ENCODE measurements around the gene TBCD.
"Not testable (repeated sequence)": the region's sequence is repeated elsewhere in the genome, so short reads cannot be mapped to it uniquely, and the experiment has no call there.

The TBCD gene

DNA sequence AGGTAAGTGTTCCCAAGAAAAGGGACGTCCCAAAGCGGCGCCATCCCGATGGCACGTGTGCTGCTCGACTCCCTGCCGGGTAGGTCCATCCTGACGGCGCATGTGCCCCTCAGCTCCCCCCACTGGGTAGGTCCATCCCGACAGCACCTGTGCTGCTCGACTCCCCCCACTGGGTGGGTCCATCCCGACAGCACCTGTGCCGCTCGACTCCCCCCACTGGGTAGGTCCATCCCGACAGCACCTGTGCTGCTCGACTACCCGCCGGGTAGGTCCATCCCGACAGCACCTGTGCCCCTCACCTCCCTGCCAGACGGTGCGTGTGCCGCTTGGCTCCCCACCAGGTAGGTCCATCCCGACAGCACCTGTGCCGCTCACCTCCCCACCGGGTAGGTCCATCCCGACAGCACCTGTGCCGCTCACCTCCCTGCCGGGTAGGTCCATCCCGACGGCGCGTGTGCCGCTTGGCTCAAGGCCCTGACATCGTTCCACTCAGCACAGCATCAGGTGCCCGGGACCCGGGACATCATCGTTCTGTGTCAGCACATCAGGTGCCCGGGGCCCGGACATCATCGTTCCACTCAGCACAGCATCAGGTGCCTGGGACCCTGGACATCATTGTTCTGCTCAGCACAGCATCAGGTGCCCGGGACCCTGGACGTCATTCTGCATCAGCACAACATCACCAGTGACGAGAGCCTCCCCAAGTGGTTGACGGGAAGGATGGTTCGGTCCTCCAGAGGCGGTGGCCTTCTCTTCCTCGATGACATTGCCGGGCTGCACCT lies 22.2 kb upstream of the TBCD start:
- DNase-seq, result no peak

- no peak for DNase-seq
Measured at GRCh38 chr17:82732118-82732743, 19.6 kb upstream of the TBCD start.

DNA sequence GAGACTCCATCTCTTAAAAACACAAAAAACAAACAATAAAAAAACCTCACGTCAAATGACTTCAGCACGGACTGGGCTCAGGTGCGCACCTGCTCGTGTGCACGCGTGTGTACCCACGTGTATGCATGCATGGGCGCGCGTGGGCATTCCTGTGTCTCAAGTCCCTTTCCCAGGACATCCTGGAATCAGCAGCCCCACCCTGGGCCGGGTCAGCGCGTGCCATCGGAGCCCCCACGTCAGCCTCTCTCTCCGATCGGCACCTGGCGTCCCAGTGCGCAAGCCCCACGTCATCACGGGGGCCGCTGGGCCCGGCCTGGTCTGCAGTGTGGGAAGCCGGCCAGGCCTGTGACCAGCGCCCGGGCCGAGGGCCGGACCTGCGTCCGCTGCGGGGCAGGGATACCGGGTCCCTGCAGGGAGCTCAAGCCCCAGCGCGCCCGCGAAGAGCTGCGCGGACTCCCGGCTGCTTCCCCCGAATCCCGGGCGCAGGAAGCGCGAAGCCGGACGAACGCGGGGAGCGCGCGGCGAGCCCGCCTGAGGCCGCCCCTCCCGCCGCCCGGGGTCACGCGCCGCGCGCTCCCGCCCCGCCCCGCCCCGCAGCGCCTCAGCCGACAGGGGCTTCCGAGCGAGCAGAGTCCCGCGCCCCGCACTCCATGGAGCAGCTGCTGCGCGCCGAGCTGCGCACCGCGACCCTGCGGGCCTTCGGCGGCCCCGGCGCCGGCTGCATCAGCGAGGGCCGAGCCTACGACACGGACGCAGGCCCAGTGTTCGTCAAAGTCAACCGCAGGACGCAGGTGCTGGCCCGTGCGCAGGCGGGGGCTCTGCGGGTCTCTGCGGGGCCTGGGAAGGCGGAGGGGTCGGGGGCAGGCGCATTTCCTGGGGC lies 16.6 kb upstream of the TBCD start, which contains the start of gene FN3K:
FN3K (plus strand) TSS at position 629 of the 880 bp plus-strand sequence; CDS start at position 651, 22 bp downstream.
- peak; percentile 67 for DNase-seq

DNA sequence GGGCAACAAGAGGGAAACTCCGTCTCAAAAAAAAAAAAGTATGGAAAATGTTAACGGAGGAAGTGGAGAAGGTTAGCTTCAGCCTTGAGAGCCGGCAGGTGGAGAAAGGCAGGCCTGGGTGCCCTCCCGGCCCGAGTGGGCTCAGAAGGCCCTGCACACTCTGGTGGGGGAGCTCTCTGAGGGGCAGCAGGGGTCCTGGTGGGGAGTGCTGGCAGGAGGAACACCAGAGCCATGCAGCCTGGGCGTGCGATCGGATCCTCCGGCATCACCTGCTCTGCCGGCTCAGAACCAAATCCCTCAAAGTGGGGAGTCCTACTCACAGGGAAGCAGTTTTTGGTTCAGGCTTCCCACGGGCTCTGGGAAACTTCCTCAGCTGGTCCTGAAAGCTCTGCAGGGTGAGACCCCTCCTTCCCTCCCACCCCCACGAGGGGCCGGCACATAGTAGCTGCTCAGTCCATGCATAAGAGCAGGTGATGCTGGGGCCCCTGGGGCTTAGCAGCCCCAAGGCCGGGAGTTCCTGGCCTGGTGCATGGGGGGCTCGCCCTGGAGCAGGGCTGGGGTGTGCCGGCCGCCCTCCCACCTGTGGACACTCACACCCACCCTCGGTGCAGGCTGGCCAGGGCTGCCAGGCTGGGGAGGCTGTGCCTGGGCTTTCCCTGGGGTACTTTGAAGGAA lies 15.2 kb upstream of the TBCD start:
- DNase-seq, result no peak

- DNase-seq, result peak; percentile 76
Measured at GRCh38 chr17:82737967-82738877, 13.6 kb upstream of the TBCD start.

DNA sequence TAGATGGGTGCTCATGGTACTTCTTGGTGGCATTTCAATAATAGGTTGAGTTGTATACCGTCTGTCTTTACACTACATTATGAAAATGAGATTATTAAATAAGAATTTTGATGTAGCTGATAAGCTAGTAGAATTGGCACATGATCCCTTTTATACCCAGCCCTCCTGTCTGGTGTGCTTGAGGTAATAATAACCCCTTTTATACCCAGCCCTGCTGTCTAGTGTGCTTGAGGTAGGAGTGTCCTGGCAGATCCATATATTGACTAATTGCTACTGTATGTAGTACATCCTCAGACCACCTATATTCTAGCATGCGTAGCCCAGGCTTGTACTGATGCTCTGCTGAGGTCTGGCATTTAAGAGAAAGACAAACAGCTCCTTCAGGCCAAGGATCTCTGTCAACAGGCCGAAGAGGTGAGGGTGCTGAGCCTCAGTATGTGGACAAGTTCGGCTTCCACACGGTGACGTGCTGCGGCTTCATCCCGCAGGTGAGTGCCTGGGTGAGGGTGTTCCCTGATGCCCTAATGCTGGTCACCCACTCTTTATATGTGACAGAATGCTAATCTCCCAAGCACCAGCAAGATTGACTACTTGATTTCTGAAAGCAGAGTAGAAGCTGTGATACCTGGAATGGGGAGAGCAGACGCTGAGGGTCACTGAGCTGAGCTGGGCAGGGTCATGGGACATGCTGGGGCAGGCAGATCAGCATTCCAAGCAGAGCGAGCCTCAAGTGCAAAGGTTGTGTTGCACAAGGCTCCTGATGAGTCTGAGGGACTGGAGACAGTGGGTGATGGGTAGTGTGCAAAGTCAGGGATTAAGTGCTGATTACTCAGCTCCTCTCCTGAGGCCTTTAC lies 10.7 kb upstream of the TBCD start:
- DNase-seq, result no peak

GRCh38 chr17:82743344-82744219 lies 8.3 kb upstream of the TBCD start:
- no peak for DNase-seq

- DNase-seq, result not testable (repeated sequence)
Measured at GRCh38 chr17:82744736-82745135, 7.1 kb upstream of the TBCD start.

GRCh38 chr17:82745524-82745923 lies 6.3 kb upstream of the TBCD start:
- DNase-seq, result no peak

- DNase-seq, result no peak
Measured at GRCh38 chr17:82748756-82749155, 3.1 kb upstream of the TBCD start.

DNA sequence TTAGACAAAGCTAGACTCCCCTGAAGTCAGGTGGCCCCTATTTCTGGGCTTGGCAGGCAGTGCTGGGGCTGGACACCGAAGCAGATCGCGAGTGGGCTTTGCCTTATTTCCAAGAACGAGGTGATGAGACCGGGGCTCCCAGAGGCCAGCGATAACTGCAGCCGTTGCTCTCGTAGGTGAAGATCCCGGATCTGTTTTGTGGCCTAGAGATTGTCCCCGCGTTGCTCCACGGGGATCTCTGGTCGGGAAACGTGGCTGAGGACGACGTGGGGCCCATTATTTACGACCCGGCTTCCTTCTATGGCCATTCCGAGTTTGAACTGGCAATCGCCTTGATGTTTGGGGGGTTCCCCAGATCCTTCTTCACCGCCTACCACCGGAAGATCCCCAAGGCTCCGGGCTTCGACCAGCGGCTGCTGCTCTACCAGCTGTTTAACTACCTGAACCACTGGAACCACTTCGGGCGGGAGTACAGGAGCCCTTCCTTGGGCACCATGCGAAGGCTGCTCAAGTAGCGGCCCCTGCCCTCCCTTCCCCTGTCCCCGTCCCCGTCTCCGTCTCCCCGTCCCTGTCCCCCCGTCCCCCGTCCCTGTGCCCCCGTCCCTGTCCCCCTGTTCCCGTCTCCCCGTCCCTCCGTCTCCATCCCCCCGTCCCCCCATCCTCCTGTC lies 1.5 kb upstream of the TBCD start:
- no peak for DNase-seq

GRCh38 chr17:82751171-82751570 lies 694 bp upstream of the TBCD start:
- DNase-seq, result no peak

DNA sequence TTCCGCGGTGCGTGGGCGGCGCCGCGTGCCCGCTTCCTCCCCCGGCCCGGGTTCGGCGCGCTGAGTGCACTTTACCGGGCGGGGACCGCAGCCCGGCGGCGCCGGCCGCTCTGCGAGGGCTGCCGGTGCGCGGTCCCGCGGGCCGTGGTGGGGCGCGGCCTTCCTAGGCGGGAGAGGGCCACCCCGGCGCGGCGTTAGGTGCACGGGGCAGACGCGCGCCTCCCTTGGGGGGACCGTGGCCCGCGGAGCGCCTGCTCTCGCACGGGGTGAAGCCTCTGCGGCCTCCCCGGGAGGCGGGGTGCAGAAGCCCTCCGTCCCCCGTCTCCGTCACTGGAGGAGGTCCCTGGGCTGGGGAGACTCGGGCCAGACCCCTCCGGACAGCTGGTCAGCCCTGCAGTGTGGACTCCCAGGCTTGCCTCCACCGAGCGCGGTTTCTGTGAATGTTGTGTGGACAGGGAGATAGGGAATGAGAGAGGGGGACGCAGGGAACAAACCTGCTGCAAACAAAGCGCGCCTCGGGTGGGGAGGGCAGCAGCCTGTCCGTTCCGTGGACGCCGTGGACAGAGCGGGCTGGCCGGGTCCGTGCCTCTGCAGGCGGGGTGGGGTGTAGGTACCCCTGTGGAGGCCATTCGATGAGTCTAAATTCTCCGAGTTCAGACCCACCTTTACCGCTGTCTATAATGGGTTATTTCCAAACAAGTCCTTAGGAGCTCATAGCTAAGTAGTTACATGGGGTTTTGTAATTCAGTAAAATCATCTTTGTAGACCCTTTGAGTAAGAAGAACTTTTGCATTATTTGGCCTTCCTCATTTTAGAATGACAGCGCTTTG lies 721 bp downstream of the TBCD start:
- DNase-seq, result no peak

DNA sequence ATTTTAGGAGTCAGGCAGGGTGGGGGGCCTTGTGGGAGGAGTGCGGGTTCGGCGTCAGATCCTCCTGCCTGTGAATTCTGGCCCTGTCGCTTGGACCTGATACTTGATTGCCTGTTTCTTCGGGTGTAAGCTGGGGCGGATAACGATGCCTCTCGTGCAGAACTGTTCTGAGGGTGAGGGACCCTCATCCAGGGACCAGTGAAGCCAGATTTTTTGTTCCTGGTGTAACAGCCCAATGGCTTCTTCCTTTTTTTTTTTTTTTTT lies 1.3 kb downstream of the TBCD start:
- no peak for DNase-seq

GRCh38 chr17:82754297-82755208 lies 2.7 kb downstream of the TBCD start:
- no peak for DNase-seq

GRCh38 chr17:82756166-82756565 lies 4.3 kb downstream of the TBCD start:
- DNase-seq, result no peak

- DNase-seq, result no peak
Measured at GRCh38 chr17:82765371-82765770, 13.5 kb downstream of the TBCD start.

All from SHP77 treated with DMSO at 0.1 percent for 48 hours (cell line).